B cell (primary cell): ENCODE data around the gene NACC1. TPM values are rescaled to one million over a fixed set of nuclear protein-coding genes. Genes with fewer than 3 reads are reported as not detected.

Experiments
- ATAC-seq: fragments of 200-7000 bp; cut with Tn5 transposase; one replicate; pipeline ENCODE4 v1.10.0; 2021; ENCODE audit warnings: low read depth, mild to moderate bottlenecking, moderate number of reproducible peaks, moderate library complexity
- CTCF ChIA-PET: fragments of 350-600 bp; sonication (Branson Sonifier 250); formaldehyde crosslinking; loops from one replicate; lab custom pipeline; 2021; ENCODE audit warnings: antibody characterized with exemption, inconsistent platforms; lab: Charles Lee
- POLR2A ChIA-PET: fragments of 350-600 bp; sonication (Branson Sonifier 250); formaldehyde crosslinking; loops from one replicate; lab custom pipeline; 2021; ENCODE audit warnings: antibody characterized with exemption; lab: Charles Lee
- DNase-seq: peaks from one replicate; pipeline ENCODE4 v3.0.0; 2013
- H2AFZ ChIP-seq: 2 replicates; pipeline ENCODE4 v1.6.1; 2012; ENCODE audit warnings: mild to moderate bottlenecking, low read depth, low read length; ENCODE audit not compliant: insufficient read depth, poor library complexity, severe bottlenecking
- H3K27ac ChIP-seq, 2 donors: 1 replicate in 1 of 2; 2 replicates in 1 of 2; pipeline ENCODE4 v1.5.1; 2012 to 2013; ENCODE audit warnings: low read length in 2 of 2, mild to moderate bottlenecking in 2 of 2, moderate library complexity in 1 of 2
- H3K27me3 ChIP-seq, 4 experiments: fragments of 200-600 bp in 1 of 4; sonication (generic) in 1 of 4; replicated peaks in 1 of 4; 1 replicate in 2 of 4; 2 replicates in 2 of 4; pipeline versions ENCODE4 v1.6.1 to v1.7.0; 2013 to 2016; ENCODE audit warnings: low read length in 3 of 4, mild to moderate bottlenecking in 2 of 4, mixed read lengths in 1 of 4, moderate library complexity in 1 of 4; ENCODE audit not compliant: insufficient read depth in 4 of 4, control insufficient read depth in 3 of 4; ENCODE audit errors: control extremely low read depth in 1 of 4
- H3K36me3 ChIP-seq, 2 experiments: replicated peaks in 1 of 2; 1 replicate in 1 of 2; 2 replicates in 1 of 2; pipeline versions ENCODE4 v1.6.1 to v1.7.1; 2013; ENCODE audit warnings: low read length in 1 of 2; ENCODE audit not compliant: insufficient read depth in 2 of 2, control insufficient read depth in 1 of 2; ENCODE audit errors: control extremely low read depth in 1 of 2, extremely low read depth in 1 of 2
- H3K4me1 ChIP-seq, 2 donors: fragments of 200-600 bp in 1 of 2; sonication (generic) in 1 of 2; 1 replicate in 1 of 2; 2 replicates in 1 of 2; pipeline versions ENCODE4 v1.5.1 to v1.6.1; 2013 to 2017; ENCODE audit warnings: low read length in 2 of 2; ENCODE audit not compliant: control insufficient read depth in 2 of 2, insufficient read depth in 2 of 2
- H3K4me2 ChIP-seq: replicated peaks from 2 replicates; pipeline ENCODE3; 2012; ENCODE audit warnings: mild to moderate bottlenecking, low read depth, low read length; ENCODE audit not compliant: poor library complexity, severe bottlenecking
- H3K4me3 ChIP-seq, 5 experiments: fragments of 200-600 bp in 1 of 5; sonication (generic) in 1 of 5; 1 replicate in 3 of 5; 2 replicates in 2 of 5; pipeline versions ENCODE4 v1.5.1 to v1.7.0; 2011 to 2016; ENCODE audit warnings: low read length in 4 of 5, mild to moderate bottlenecking in 4 of 5, low read depth in 2 of 5, control low read depth in 1 of 5, moderate library complexity in 1 of 5; ENCODE audit not compliant: insufficient read depth in 1 of 5; ENCODE audit errors: control extremely low read depth in 1 of 5, extremely low read depth in 1 of 5
- H3K79me2 ChIP-seq: fragments of 200-600 bp; sonication (generic); one replicate; pipeline ENCODE4 v1.6.0; 2016; ENCODE audit warnings: low read length; ENCODE audit not compliant: control insufficient read depth, insufficient read depth
- H3K9ac ChIP-seq: fragments of 200-600 bp; sonication (generic); 2 replicates; pipeline ENCODE4 v1.6.1; 2017; ENCODE audit warnings: mild to moderate bottlenecking, low read length, moderate library complexity
- H3K9me3 ChIP-seq, 3 donors: one replicate each; pipeline versions ENCODE4 v1.6.1 to v1.7.1; 2013; ENCODE audit warnings: low read length in 2 of 3; ENCODE audit not compliant: control insufficient read depth in 2 of 3, insufficient read depth in 1 of 3; ENCODE audit errors: control extremely low read depth in 1 of 3
- H4K20me1 ChIP-seq: 2 replicates; pipeline ENCODE4 v1.6.0; 2012; ENCODE audit warnings: mild to moderate bottlenecking, low read length; ENCODE audit not compliant: insufficient read depth, control insufficient read depth, poor library complexity, severe bottlenecking
- H3K27ac Mint-ChIP-seq: one replicate; pipeline ENCODE4 v1.8.0; 2021; ENCODE audit warnings: mixed read lengths
- H3K27me3 Mint-ChIP-seq: one replicate; pipeline ENCODE4 v1.8.0; 2021; ENCODE audit warnings: mixed read lengths
- H3K4me1 Mint-ChIP-seq: one replicate; pipeline ENCODE4 v1.8.0; 2021; ENCODE audit warnings: mixed read lengths
- H3K4me3 Mint-ChIP-seq: one replicate; pipeline ENCODE4 v1.8.0; 2021; ENCODE audit warnings: mixed read lengths
- H3K9me3 Mint-ChIP-seq: one replicate; pipeline ENCODE4 v1.8.0; 2022; ENCODE audit warnings: mixed read lengths; ENCODE audit not compliant: insufficient read depth
- EZH2 ChIP-seq: IDR thresholded peaks from 2 replicates; pipeline ENCODE4 v1.6.1; 2012; ENCODE audit warnings: borderline replicate concordance, low read depth, mild to moderate bottlenecking, moderate library complexity, low read length; ENCODE audit not compliant: insufficient read depth, poor library complexity, severe bottlenecking
- WGBS: methylation state at CpG from one replicate; pipeline ENCODE4 v1.1.5; 2013; ENCODE audit warnings: missing lambda C conversion rate; ENCODE audit not compliant: insufficient coverage; 5-methylcytosine and 5-hydroxymethylcytosine counted together
- intact Hi-C: fragments of 100-400 bp; cut with micrococcal nuclease; formaldehyde crosslinking; loops from one replicate; pipeline ENCODE4 v1.10.0; 2022
- polyA plus RNA-seq: library from polyadenylated mRNA; depleted of rRNA; stranded (reverse); fragments of >200 nt; gene quantifications from 2 replicates; pipeline ENCODE4 v1.2.3, GENCODE V29; 2012
- total RNA-seq, 2 donors: library from RNA; stranded (reverse); fragments of 120-200 nt in 1 of 2; gene quantifications; 1 replicate in 1 of 2; 2 replicates in 1 of 2; pipeline versions ENCODE4 v1.2.3 to v1.2.4, GENCODE V29; 2013 to 2022
- TF ChIP-seq, protein P1 (sequence below): fragments of 200-600 bp; IDR thresholded peaks from one replicate; pipeline ENCODE4 v1.8.0; 2022; ENCODE audit warnings: antibody characterized with exemption, mild to moderate bottlenecking

Gene NACC1
- total and polyA plus RNA-seq, 2 donors (not counting 1 experiment from before 2014, with no cell fraction given) = 25.9 to 27.5 TPM

- H3K9me3 ChIP-seq = peaks cover 0 to 4% (median 0%) of the 10 kb centered on the region in 3 donors
- H4K20me1 ChIP-seq = peaks cover 34% of the 10 kb centered on the region
- H3K36me3 ChIP-seq = peaks cover 3 to 33% of the 10 kb centered on the region in 2 experiments
- intact Hi-C loops = loop anchor here (1.0 to 5.0 kb wide), 10 partner anchors 8 to 1279 kb away; partner anchors contain the start of genes ADGRE5, RFX1 and TRMT1
- peaks cover 42 to 73% of the 10 kb centered on the region in 2 donors for H3K4me1 ChIP-seq
- Mint-ChIP-seq H3K4me1 (peaks cover 66% of the 10 kb centered on the region), H3K4me3 (peak overlapping the region; percentile 97), H3K27ac (peak overlapping the region; percentile 100), H3K27me3 (no peaks in the 10 kb centered on the region), H3K9me3 (no peaks in the 10 kb centered on the region)
- CTCF ChIA-PET = interaction anchor here (0.6 to 5.6 kb wide), 21 partner anchors 9 to 661 kb away, joined by 3 to 108 read pairs (median 11); partner anchors contain the start of genes IER2, NACC1 and STX10
- ATAC-seq = peak; percentile 0
- TF ChIP-seq, protein P1, sequence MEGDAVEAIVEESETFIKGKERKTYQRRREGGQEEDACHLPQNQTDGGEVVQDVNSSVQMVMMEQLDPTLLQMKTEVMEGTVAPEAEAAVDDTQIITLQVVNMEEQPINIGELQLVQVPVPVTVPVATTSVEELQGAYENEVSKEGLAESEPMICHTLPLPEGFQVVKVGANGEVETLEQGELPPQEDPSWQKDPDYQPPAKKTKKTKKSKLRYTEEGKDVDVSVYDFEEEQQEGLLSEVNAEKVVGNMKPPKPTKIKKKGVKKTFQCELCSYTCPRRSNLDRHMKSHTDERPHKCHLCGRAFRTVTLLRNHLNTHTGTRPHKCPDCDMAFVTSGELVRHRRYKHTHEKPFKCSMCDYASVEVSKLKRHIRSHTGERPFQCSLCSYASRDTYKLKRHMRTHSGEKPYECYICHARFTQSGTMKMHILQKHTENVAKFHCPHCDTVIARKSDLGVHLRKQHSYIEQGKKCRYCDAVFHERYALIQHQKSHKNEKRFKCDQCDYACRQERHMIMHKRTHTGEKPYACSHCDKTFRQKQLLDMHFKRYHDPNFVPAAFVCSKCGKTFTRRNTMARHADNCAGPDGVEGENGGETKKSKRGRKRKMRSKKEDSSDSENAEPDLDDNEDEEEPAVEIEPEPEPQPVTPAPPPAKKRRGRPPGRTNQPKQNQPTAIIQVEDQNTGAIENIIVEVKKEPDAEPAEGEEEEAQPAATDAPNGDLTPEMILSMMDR = no peak
- TF ChIP-seq EZH2 = no peak
- POLR2A ChIA-PET = interaction anchor here (0.6 to 3.9 kb wide), 25 partner anchors 8 to 940 kb away, joined by 3 to 107 read pairs (median 5); partner anchors contain the start of genes CALR, IER2, JUNB and NACC1
- H3K79me2 ChIP-seq = peaks cover 47% of the 10 kb centered on the region
- peak overlapping the region; percentile 84 for H3K9ac ChIP-seq
- no peak overlapping the region for H2AFZ ChIP-seq
- no peaks in the 10 kb centered on the region for H3K27me3 ChIP-seq
- H3K27ac ChIP-seq = peak overlapping the region; percentile 83 to 100
- no peak for DNase-seq
- H3K4me2 ChIP-seq = peak overlapping the region; percentile 99
- WGBS = 0% methylated on average over 4 of the region's 13 CpGs
- H3K4me3 ChIP-seq = peak overlapping the region; percentile 8 to 98 (median 96)
Measured at GRCh38 chr19:13103581-13104359, 14.3 kb upstream of the NACC1 start.
